Measurements from ENCODE around the gene CLDN9.

The CLDN9 gene

DNA sequence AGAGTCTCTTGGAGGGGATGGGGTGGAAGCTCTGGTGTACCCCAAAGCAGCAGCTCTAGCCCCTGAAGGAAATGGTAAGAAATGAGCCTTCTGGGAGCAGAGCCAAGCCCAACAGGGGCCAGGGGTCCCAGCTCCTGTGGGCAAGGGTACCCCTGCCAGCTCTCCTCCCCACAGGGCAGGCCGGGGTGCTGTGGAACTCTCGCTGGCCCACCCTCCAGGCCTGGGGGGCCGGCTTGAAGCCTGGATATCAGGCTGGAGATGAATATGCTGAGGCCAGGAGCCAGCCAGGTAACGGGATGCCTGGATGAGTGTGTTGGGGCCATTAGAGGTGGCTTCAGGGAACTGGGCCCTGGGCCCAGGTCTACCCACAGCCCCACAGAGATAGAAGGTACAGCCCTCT is 12.2 kb upstream of the CLDN9 start:
- DNase-seq, result no peak

DNA sequence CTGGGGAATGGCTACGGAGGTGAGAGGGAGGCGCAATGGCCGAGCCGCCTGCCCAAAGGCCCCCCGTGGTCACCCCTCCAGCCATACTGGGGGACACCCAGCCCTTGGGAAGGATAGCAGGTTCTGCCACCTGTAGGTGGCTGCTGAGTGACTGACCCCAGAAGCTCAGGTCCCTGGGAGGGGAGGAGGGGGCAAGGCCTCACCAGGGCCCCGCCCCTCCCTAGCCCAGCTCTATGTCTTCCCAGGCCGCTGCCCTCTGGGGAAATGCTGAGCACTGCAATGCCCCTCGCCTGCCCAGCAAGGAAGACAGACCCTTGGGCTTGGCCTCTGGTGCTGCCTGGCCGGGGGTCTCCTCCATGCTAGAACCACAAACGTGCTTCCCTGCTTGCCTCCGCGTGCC is 11.4 kb upstream of the CLDN9 start:
- no peak for DNase-seq

GRCh38 chr16:3003582-3004270 is 9.0 kb upstream of the CLDN9 start:
- DNase-seq, result peak; percentile 91

DNA sequence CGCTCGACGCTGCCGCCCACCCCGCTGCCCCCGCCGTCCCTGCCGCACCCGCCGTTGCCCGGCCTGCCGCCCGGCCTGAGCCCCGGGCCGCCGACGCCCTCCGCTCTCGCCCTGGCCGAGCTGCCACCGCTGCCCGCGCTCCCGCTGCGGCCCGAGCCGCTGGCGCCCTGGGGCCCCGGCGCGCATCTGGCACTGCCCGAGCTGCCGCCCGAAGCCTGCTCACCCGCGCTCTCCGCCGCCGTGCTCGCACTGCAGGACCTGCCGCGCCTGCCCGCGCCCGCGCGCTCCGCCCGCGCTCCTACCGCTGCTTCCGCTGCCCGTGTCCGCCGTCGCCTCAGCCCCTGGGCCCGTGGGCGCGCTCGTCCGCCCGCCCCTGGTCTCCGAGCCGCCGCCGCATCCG is 8.4 kb upstream of the CLDN9 start:
- no peak for DNase-seq

DNA sequence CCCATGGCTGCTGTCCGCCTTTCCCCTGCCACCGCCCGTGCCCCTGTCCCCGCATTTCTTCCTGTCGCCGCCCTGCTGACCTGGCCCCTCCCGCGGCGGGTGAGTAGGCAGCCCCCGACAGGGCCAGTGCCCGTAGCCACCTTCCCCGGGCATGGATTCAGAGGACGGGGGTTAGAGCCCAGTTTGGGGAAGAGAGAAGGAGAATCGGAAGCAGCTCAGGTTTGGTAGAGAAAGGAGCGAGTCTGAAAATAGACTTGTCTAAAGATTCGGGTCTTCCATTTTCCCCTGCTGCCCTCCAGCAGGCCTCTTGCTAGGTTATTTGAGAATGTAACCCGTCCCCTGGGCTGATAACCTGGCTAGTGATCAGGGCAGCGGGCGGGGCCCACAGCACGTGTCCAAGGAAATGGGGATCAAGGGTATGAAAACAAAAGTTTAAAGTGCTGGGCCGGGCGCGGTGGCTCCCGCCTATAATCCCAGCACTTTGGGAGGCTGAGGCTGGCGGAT is 7.9 kb upstream of the CLDN9 start:
- DNase-seq, result no peak

- DNase-seq, result no peak
Measured at GRCh38 chr16:3007059-3007956, 5.4 kb upstream of the CLDN9 start.

DNA sequence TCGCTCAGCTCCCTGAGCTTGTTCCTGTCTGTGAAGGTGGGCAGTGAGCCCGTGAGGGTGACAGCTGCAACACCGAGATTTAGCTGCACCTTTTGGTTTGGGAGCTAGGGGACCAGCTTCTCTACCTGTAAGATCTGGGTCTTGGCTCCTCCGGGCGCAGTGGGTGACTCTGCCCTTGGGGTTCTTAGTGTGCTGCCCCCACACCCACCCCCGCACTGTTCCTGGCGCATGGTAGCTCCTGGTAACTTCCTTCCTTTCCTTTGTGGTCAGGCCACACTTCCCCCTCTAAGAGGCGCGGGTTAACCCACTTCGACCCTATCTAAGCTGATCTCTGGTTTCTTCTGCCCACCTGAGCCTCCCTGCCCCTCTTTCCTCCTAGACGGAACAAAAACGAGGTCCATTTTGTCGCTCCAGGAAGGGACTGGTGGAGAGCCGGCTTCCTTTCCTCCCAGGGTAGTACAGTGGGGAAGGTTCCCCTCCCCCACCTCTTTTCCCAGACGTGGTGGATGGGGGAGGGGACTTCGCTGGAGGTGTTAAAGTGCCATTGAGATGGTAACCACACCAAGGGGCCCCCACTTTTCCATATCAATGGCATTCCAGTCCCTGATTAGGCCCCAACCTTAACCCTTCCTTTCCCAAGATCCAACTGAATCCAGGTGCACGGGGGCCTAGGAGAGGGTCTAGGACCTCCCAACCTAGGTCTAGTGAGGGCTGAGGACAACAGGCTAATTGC is 4.6 kb upstream of the CLDN9 start:
- DNase-seq, result no peak

DNA sequence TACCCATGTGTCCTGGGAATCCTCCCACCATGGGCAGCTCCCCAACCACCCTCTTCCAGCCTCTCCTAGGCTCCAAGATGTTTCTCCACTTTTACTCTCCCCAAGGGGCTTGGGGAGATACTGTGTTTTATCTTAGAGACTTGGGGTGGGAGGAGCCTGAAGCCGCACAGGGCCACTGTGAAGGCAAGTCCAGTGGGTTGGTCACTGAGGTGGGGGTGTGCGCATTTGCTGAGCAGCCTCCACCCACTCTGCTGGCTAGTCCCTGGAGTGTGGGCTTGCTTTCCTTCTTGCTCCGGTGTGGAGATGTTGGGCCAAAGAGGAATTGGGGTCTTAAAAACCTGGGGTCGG is 4.1 kb upstream of the CLDN9 start:
- no peak for DNase-seq

GRCh38 chr16:3009568-3010390 is 2.9 kb upstream of the CLDN9 start:
- DNase-seq, result no peak

GRCh38 chr16:3010510-3010909 is 2.2 kb upstream of the CLDN9 start:
- DNase-seq, result no peak

DNA sequence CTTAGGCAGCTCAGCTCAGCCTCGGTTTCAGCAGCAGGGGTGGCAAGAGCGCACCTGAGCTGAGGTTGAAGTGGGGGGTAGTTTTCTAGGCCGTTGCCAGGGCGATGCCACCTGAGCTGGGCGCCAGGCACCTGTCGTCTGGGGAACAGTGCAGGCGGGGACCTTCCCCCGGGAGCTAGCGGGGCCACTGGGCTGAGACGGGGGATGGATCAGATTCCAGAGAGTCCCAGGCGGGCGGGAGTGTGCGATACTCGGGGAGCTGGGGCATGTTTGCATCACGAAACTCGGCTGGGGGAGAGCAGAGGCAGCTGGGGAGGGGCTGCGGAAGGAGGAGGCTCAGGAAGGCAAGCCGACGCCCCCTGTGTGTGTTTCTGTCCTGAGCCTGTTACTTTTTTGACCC is 477 bp upstream of the CLDN9 start:
- peak; percentile 28 for DNase-seq

GRCh38 chr16:3013491-3013951 is 798 bp downstream of the CLDN9 start:
- DNase-seq, result no peak

- DNase-seq, result no peak
Measured at GRCh38 chr16:3013998-3014690, 1.4 kb downstream of the CLDN9 start.

- DNase-seq, result no peak
Measured at GRCh38 chr16:3014971-3015370, 2.2 kb downstream of the CLDN9 start.

DNA sequence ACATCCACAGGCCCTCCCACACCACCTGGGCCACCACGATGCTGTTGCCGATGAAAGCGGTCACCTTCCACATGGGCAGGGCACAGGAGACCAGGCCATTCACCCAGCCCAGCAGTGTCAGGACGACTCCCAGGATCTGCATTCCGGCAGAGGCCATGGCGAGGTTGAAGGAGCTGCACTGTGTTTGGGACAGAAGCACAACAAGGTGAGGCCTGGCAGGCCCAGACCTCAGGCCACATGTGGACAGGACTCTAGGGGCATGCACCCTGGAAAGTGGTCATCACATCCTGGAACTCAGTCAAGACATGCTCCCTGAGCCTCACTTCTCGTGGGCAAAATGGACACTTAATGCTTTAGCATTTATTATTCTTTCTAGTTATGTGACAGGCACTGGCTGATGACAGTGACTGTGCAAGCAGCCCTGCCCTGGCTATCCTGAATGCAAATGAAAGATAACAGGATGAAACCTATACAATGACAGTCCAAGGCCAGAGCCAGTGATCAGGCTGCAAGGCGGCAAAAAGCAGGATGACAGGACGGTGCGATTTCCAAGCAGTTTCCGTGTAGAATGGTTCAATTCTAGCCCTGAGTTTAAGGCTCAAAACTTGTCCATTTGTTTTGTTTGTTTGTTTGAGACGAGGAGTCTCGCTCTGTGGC is 3.3 kb downstream of the CLDN9 start:
- DNase-seq, result no peak

DNA sequence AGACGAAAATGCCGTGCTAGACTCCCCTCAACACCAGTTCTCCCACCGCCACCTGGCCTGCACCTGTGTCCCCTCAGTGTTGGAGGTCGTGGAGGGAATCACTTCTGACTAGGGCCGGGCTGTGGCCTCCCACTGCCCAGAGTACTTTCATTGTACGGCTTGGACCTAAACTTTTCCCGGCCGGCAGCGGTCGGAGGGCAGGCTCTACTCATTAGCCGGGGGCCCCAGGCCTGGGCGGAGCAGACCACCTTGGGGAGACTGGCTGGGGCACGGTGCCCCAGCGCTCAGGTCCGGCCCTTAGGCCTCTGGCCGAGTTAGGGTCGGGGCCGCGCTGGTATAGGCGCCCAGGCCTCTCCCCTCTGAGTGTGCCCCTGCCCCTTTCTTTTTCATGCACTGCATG is 4.6 kb downstream of the CLDN9 start:
- no peak for DNase-seq

DNA sequence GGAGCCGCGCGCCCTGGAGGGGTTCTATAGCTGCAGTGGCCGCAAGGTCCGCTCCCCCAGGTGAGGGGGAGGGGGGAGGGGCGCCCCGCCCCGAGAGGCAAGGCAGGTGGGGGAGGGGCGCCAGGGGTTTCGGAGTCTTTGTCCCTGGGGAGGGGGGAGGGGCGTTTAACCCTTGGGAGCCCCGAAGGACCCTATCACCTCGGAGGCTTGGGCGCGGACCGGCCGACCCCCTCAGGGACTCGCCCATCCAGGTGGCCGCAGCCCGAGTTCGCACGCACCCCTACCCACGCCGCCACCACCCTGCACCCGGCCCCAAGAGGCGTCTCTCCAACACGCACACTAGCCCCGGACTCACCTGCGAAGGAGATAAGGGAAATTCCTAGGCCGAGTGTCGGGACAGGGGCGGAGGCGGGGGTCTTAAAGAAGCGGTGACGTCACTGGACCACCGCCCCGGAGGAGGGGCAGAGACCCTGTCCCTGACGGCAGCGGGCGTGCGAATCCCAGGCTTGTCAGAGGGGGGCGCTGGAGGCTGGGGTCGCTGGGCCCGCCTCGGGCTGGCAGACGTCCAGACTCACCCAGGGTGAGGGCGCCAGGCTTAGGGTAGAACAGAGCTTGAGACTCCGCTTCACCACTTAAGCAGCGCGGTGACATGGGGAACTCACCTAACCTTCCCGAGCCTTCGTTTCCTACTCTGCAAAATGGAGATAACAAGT is 5.2 kb downstream of the CLDN9 start, which contains the start of gene CLDN6:
Gene CLDN6, minus strand, starts transcription at position 390 of the 713 bp plus-strand sequence. CDS start 2,162 bp downstream, outside the sequence.
- DNase-seq, result no peak

- DNase-seq, result no peak
Measured at GRCh38 chr16:3019594-3020246, 7.0 kb downstream of the CLDN9 start.

DNA sequence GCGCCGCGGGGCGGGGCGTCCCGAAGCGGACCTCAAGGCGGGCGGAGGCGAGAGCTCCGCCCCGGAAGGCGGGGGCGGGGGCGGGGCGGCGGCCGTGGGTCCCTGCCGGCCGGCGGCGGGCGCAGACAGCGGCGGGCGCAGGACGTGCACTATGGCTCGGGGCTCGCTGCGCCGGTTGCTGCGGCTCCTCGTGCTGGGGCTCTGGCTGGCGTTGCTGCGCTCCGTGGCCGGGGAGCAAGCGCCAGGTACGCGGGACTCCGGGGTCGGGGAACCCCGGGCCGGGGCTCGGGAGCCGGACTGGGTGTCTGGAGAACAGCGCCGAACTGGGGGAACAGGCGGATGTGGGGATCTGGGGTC is 7.5 kb downstream of the CLDN9 start, which contains the start of gene TNFRSF12A:
Gene TNFRSF12A, plus strand, starts transcription at position 122 of the 357 bp plus-strand sequence. Its CDS starts 30 bp downstream, at position 152.
- DNase-seq, result no peak

Measured in NCI-H748 treated with DMSO at 0.1 percent for 48 hours (cell line).